LHCN-M2 (cell line): ENCODE data around the gene ANKS6. TPM values are rescaled to one million over a fixed set of nuclear protein-coding genes. Genes with fewer than 3 reads are reported as not detected.
A peak's percentile ranks its signal among the peaks of the same experiment; 100 is the strongest.

Source experiments
- DNase-seq: peaks from one replicate; pipeline ENCODE4 v3.0.0-alpha.2; 2012; ENCODE audit warnings: low read depth
- total RNA-seq: library from RNA; depleted of rRNA; stranded (reverse); fragments of >200 nt; gene quantifications from 2 replicates; pipeline ENCODE4 v1.2.3, GENCODE V29; 2014

The ANKS6 gene
- total RNA-seq, 1 experiment from 2014 or later: 17.0 TPM

DNA sequence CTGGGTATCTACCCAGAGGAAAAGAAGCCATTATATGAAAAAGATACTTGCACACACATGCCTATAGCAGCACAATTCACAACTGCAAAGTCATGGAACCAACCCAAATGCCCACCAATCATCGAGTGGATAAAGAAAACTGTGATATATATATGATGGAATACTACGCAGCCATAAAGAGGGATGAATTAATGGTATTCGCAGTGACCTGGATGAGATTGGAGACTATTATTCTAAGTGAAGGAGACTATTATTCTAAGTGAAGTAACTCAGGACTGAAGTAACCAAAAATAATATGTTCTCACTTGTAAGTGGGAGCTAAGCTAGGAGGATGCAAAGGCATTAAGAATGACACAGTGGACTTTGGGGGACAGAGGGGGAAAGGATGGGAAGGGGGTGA lies 57.6 kb downstream of the ANKS6 start:
- no peak for DNase-seq

DNA sequence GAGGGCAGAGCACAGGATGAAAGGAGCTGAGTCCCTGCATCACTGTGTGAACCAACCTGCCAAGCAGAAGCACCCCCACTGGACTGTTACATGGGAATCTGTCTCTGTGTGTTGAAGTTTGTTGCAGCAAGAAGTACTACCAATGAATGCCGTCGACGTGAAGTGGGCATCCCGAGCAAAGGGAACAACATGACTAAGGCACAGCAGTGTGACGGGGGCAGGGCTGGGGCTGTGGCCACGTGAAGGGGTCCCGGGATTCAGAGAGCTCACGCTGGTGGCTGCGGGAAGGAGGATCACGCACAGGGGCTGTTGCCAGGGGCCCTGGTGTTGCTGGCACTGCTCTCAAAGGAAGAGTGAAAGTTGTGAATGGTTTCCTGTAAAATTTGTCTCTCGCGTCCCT lies 60.1 kb downstream of the ANKS6 start:
- DNase-seq: no peak

DNA sequence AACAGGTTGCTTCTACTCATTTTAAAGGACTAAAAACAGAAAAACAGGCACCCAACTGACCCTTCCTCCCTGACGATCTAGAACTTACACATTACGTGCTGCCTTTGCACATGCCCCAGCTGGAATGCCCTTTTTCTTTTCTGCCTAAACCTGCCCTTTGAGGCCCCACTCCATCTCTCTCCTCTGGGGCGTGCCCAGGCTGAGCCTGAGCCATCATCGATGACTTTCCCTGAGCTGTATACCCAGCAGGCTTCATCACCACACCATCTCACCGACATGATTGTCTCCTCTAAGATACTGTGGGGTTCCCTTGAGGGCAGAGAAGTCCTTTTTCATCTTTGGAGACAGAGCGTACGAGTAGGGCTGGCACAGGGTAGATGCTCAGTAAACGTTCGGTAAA lies 63.6 kb downstream of the ANKS6 start:
- no peak for DNase-seq

DNA sequence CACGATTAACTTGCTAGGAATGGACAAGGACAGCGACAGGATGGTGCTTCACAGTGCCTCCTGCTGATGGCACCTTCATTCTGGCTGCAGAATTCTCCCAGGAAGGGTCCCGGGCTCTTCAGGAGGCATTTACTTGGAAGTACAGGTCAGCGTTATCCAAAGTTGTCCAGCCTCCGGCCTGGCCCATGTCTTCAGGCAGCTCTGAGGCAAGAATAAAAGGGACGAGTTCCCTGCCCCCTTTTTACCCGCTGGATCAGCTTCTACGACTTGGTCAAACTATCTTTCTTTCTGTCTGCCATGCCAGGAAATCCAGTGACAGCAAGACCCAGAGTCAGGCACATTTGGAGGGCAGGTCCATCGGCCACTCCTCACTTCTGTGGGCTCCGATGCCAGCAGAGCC lies 64.3 kb downstream of the ANKS6 start:
- no peak for DNase-seq

DNA sequence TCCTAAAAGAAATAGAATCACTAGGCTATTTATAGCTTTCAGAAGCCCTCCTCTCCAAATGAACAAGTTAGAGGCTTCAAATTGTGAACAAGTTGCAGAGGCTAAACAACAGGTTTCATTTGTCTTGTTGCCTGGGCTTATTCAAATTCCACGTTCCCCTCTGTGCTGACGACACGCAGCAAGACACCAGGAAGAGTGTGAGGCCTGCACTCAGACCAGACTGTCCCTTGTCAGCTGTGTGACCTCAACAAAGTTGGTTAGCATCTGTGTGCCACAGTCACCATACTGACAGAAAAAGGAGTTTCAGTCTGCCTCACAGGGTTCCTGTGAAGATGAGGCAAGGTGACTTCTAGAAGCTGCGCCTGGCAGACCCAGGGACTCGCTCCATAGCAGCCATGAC lies 65.5 kb downstream of the ANKS6 start:
- no peak for DNase-seq

DNA sequence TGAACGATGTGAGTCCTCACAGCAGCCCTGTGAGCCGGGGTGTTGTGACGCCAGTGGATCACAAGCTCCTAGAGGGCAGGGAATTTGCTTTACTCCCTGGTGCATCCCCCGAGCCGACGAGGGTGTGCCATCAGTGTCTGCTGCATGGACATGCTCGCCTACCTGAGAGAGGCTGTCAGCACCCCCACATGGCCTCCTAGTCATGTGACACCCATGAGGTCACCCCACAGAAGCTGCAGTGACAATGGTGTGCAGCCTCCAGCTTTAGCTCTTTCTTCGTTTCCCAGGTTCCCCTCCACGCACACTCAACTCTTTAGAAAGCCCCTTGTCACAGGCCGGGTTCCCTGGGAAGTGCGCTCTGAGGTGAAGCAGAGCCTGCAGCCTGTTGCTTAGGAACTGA lies 67.9 kb downstream of the ANKS6 start:
- DNase-seq: no peak

DNA sequence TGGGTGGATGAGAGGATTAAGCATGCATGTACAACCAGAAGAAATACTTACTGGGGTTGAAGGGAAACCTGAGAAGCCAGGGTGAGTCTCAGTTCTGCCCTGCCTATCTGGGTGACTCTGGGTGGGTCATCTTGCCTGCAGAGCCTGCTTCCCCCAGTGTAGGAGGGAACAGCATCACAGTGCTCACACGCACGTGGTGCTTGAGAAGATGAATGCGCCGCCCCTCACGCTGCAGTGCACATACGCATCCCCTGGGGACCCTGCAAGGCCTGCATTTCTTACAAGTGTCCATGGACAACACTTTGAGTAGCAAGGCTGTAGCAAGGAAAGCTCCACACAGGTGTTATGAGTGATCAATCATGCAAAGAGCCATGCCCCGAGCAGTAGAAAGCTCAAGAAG lies 68.9 kb downstream of the ANKS6 start:
- DNase-seq: no peak

DNA sequence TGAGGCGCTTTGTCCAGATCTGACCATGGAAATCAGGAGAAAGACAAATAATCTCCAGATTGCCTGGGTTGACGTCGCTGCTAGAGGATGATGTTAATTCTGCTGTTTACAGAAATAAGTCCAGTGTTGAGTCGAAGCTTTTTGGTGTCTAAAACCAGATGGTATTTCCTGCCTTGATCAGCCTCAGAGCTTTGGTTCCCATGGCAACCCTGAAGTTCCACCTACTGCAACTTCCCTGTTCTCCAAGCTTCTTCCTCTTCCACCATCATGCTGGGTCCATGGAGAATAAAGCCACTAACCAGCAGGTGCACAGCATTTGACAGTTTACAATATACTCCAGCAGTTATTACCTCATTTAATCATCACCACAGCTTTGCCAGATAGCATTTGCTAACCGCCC lies 69.6 kb downstream of the ANKS6 start:
- peak; percentile 8 for DNase-seq

DNA sequence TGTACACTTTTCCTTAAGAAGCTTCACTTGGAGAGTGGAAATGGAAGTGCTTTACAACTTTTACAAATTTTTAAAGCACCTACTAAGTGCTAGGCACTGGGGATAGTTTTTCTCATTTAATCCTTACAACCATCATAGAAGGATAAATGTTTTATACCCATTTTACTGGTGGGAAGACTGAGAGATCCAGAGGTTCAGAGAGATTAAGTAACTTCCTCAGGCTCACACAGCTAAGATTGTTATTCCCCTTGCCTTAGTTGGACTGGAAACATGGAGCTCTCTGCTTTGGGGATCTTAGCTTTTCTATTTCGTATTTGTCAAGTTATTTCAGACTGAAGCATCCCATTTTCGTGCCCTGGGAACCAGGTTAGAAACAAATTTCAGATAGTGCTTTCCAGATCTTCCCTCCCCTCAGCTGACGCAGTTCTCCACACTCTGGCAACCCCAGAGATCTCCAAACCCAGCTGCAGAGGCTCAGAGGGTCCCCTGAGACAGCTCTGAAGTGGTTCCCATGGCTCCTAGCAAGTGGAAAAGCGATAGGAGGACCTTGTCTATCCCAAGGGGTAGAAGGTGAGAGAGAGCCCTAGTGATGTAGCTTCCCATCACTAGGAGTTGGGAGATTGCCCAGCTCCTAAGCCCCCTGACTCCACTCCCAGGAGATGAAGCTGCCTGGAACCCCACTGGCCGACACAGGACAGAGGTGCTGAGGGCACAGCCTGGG lies 71.4 kb downstream of the ANKS6 start:
- no peak for DNase-seq

DNA sequence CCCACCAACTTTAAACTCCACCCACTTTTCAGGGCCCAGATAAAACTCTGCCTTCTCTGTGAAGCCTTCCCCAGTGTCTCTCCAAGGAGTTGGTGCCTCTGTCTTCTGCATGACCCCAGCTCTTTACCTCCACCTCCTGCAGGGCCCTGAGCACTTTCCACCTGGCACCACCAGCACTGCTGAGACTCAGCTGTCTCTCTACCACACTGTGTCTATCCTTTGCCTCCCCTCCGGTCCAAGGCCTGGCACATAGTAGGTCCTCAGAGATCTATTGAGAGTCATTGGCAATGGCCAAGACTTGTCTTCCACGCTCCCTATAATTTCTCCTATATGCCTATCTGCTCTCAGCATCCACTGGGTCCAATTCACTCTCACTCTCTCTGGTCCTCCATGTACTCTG lies 74.7 kb downstream of the ANKS6 start:
- DNase-seq: no peak

DNA sequence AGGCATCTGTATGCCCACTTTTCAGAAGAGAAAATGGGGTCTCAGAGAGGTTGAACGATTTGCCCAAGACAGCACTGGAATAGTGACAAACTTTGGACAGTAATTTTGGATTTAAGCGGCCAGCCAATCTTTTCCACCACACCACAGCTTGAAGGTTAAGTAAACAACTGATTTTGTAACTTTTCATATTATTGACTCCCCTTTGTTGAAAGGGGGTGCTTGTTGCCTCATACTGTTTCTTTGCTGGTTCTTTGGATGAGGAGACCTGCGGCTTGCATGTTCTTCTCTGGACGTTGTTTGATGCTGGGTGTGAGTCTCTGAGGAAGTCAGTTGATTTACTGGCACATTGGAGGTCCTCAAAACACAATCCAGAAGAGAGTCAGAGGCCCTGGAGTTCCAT lies 76.0 kb downstream of the ANKS6 start:
- DNase-seq: no peak

DNA sequence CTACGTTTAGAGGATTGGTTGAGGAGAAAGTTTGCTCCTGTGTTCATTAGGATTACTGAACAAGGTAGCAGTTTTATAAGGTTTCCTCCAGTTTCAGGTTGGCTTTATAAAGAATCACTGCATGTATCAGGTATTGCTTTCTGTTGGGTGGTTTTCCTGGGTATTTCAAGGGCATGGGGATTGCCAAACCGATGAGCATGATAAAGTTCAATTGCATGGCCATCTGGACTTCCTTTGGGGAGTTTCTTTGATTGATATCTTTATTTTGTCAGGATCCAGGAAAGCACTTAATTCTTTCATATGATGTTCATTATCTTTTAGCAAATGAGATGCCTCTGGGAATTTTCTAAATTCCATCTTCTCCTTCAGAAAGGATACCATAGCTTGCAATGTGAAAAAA lies 77.3 kb downstream of the ANKS6 start:
- DNase-seq: no peak

DNA sequence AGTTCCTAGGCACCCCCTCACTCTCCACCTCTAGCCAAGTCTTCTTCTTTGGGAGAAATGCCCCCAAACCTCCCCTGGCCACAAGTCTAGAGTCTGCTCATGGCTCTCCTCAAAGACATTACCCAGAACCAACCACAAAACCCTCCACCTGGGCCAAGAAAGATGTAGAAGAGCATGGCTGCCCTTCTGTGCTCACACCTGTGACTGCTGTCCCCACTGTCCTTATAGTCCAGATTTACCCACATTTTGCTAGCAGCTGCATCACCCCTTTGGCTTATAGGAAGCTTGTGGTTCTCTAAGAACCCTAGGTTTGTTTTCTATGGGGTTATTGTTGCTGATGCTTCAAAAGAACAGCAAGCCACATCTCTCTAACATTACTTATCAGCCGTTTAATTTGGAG lies 81.5 kb downstream of the ANKS6 start:
- no peak for DNase-seq

DNA sequence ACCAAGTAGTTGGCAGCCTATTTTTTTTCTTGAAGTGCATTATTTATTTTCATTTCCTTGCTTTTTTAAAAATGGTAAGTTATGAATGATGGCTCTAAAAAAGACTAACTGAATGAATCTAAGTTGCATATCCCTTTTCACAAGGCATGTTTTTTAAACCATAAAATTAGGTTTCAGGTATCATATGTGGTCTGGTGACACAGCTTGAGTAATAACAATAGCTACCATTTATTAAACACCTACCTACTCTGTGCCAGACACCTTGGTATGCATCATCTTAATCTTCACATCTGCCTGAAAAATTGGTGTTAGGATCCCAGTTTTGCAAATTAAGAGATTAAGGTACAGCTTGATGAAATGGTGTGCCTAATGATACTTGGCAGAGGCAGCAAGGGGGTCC lies 83.4 kb downstream of the ANKS6 start:
- DNase-seq: no peak

DNA sequence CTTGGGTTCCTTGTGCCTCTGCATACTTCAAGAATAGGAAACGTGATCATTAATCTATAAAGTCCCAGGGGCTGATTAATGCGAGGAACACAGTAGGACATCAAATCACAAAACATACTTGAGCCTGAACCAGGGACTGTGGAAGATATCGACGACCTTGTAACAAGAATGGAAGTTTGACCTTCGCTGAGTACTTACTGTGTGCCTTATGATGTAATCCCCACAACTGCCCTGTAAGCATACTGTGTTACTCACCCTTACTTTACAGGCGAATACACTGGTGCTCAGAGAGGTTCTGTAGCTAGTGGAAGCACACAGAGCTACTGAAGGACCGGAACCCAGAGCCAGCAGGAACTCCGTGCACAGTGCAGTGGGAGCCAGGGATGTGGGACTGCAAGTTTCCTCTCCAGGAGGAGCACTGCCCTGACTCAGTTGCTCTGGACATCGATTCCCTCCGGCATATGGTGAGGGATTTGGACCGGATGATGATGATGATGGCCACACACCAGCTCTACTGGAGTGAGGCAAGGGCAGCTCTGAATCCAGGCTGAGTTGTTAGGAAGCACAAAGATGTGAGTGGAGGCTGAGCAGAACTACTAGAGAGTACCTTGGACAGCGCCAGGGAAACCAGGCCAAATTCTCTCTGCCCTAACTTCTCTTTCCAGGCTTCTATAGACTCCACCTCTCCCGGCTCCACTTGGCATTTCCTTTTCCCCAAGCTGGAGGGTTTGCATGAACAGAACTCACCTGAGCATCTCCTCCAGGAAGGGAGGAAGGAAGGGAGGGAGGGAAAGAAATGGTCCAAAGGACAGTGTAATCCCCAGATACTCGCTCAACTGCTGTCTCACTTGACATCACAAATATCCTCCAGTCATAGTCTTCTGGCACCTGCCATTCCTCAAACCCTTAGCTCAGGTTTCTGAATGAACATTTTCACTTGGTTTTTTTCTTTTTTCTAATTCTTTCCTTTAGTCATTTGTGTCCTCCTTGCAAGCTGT lies 86.1 kb downstream of the ANKS6 start:
- DNase-seq: peak; percentile 31

DNA sequence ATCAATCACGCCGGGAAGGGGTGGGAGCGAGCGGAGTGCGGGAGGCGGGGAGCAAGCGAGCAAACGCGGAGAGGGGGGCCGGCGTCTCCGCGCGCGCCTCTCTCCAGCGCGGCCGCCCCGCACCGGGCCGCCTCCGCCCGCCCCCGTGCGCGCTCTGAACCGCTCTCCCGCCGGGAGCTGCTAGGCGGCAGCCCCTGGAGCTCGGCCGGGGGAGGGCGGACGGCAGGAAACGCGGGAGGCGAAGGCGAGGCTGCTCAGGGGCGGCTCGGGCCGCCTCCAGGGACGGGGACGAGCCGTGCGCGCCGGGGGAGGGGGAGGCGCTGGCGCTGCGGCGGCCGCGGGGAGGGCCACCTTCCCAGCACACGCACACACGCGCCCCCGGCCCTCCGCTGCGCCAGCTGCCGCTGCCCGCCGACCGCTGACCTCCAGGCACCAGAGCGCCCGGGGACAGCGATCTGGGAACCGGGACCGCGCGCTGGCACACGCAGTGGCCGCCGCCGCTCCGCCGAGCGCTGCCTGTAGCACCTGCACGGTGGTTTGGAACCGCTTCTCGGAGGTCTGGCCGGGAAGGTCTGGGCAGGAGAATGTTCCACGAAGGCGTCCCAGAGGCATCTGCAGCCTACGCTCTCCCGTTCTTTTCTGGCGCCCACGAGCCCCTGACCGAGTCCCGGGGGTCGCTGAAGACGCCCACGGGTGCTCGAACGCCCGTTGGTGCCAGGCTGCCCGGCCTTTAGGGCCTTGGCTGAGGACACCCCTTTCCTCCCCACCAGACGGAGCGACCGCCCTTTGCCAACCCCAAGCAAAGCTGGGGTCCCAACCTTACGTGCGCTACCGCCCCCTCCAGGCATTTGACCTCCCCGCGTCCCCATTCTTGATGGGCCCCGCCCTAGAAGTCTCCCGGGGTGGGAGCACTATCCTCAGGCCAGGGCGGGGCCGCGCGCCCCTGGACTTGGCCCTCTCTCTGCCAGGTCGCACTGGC lies 87.1 kb downstream of the ANKS6 start, which contains the start of gene GABBR2:
Gene GABBR2 (minus strand): TSS at position 3 of the 979 bp plus-strand sequence. CDS start 198 bp downstream, outside the sequence.
- DNase-seq: no peak

DNA sequence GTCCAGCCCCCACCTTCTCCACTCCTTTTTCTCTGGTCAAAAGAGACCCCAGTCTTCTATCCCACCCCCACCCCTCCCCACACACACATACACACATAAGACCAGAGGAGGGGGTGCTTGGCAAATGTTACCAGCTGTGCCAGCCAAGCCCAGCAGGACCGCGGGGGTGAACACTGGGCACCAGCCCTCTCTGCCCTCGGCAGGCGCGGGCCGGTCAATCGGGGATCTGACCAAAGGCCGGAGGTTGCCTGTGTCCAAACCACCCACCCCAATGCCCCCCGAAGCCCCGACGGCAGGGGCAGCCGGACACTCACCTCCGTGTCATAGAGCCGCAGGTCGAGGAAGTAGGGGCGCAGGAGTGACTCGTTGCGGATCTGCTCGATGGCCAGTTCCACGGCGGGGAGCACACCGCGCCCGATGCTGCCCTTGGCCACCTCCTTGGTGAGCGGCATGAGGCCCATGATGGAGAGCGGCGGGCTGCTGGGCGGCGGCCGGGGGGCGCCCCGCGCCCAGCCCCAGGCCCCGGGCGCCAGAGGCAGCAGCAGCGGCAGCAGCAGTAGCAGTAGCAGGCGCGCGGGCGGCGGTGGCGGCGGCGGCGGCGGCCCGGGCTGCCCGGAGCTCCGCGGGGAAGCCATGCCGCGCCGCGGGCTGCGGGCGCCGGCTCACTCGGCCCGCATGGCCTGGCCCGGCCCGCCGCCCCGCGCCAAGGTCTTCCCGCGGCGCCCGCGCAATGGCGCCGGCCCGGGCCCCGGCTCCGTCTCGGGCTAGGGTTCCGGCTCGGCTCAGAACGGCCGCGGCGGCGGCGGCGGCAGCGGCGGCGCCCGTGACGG lies 88.0 kb downstream of the ANKS6 start:
- no peak for DNase-seq

DNA sequence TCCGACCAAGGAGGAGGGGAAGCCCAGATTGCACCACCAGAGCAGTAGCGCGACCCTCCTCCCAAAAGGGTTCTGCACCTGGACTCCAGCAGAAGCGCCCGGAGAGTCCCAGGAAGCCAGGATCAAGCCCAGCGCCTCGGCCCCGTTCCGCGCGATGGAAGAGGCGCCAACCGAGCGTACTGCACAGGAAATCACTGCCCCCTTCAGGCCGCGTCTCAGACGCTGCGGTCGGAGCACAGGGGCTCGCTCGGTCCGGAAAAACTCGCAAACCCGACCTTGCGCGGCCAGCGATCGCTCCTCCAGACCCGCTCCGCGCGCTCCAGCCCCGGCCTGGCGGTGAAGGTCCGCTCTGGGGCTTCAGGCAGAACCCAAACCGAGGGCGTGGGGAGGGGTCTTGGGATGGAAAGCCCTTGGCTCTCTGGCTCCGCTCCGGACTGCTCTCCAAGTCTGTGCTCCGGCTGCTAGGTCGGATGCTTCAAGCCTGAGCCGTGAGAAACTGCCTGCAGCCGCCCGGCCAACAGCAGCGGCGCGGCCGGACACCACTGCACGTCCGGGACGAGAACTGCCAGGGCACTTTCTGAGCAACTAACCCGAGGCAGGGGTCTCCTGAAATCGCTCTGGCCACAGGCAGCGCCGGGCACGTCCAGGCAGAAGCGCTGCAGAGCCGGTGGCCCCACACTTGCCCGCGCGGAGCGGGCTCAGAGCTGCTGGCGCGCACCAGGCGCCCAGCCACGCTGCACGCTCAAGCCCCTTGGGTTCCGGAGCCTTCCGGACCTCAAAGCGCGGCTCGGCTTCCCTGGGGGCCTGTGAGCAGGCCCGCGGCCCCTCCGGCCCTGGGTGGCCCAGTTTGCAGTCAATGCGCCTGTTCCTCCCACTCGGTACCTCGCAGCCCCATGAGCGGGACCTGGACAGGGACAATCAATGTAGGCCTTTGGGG lies 88.9 kb downstream of the ANKS6 start:
- peak; percentile 28 for DNase-seq

DNA sequence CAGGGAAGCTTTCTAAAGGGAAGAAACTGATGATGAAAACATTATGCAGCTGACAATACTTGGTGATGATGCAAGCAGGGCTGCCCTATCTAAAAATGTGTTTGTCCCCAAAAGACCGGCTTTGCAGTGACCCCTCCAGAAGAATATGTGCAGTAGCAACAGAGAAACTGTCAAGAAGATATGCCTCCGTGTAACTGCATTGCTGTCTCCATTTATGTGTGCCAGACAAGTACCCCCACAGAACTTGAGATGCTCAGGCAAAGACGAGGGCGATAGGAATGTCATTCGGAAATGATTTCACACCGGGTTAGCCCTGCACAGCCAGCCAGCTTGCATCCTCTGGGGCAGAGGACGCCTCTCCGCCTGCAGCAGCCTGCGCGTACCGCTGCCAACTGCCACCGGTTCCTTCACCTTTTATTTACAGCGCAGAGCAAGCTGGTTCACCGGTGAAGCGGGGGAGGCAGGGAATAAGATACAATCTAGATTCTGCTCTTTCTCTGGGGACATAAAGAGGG lies 89.6 kb downstream of the ANKS6 start:
- no peak for DNase-seq
